Fibroblast of mammary gland (primary cell): ENCODE measurements around the gene RIN1.

Experiments used
- DNase-seq: peaks from one replicate; pipeline ENCODE4 v3.0.0-alpha.2; 2010; ENCODE audit warnings: low read depth
- H3K4me3 ChIP-seq: 2 replicates; pipeline ENCODE4 v1.5.1; 2011; ENCODE audit warnings: low read depth, mild to moderate bottlenecking, low read length, moderate library complexity; ENCODE audit not compliant: control insufficient read depth
- TF ChIP-seq, protein P1 (sequence below): conservative IDR thresholded peaks from 2 replicates; pipeline ENCODE4 v1.5.1; 2011; ENCODE audit warnings: low read depth, low read length, inconsistent platforms; ENCODE audit not compliant: control insufficient read depth, insufficient read depth

The RIN1 gene

GRCh38 chr11:66285250-66285947 is 50.8 kb downstream of the RIN1 start:
- TF ChIP-seq, protein P1, sequence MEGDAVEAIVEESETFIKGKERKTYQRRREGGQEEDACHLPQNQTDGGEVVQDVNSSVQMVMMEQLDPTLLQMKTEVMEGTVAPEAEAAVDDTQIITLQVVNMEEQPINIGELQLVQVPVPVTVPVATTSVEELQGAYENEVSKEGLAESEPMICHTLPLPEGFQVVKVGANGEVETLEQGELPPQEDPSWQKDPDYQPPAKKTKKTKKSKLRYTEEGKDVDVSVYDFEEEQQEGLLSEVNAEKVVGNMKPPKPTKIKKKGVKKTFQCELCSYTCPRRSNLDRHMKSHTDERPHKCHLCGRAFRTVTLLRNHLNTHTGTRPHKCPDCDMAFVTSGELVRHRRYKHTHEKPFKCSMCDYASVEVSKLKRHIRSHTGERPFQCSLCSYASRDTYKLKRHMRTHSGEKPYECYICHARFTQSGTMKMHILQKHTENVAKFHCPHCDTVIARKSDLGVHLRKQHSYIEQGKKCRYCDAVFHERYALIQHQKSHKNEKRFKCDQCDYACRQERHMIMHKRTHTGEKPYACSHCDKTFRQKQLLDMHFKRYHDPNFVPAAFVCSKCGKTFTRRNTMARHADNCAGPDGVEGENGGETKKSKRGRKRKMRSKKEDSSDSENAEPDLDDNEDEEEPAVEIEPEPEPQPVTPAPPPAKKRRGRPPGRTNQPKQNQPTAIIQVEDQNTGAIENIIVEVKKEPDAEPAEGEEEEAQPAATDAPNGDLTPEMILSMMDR = no peak
- no peak for DNase-seq
- H3K4me3 ChIP-seq = no peak overlapping the region

- TF ChIP-seq, protein P1 = no peak
- DNase-seq = no peak
- no peak overlapping the region for H3K4me3 ChIP-seq
Measured at GRCh38 chr11:66284526-66285078, 51.6 kb downstream of the RIN1 start.

DNA sequence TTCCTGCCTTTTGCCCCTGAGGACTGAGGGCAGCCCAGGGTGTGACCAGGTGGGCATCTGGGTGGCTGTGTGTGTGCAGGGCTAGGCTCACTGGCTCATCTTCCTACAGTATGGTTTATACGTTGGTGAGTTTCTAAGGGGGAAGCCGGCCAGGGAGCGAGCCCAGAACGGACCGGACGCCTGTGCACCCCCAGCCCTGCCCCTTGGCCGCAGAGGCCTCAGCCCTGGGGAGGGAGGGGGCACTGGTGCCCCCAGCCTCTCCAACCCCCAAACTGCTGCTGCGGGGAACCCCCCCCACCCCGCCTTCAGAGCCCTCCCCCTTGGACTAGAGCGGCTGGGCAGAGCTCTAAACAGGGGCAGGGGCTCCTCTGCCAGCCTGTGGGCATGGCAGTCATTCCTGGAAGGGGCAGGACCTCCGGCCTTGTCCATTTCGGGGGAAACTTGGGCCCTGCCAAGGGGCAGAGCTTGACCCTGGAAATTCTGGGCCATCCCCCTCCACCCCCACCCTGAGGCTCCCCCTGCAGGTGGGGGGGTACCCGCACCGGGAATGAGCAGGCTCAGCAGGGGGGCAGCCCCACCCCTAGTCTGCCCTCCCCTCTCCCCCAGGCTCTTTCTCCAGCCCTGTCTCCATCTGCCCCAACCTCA is 52.7 kb downstream of the RIN1 start:
- TF ChIP-seq, protein P1 = no peak
- no peak for DNase-seq
- no peak overlapping the region for H3K4me3 ChIP-seq

DNA sequence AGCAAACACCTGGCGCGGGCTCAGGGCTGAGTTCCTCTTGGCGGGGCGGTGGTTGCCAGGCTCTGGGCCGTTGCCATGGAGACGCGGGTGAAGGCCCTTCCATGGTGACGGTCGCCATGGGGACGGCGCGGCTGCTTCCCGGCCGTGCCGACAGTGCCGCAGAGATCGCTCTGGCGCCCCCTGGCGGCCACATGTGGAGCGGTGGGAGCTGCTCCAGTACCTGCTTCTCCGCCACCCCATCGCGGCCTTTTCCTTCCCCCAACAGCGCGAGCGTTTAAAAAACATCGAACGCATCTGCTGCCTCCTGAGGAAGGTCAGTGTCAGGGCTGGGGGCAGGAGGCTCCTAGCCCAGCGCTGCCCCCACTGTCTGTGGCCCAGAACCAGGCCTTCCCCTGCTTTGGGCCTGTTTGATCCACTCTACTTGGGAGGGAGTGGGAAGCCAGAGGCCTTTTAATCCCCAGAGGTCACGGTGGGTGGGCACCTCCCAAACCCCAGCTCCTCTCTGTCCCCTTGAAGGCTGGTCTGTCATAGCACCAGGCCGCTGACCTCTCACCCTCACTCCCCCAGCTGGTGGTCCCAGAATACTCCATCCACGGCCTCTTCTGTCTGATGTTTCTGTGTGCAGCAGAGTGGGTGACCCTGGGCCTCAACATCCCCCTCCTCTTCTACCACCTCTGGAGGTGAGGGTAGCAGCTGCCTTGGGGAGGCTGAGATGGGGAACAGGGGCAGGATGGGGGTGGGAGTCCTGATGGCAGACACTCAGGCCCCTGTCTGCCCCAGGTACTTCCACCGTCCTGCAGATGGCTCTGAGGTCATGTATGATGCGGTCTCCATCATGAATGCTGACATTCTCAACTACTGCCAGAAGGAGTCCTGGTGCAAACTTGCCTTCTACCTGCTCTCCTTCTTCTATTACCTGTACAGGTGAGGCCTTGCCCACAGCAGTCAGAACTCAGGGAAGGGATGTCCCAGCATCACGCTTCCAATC is 53.5 kb downstream of the RIN1 start:
- DNase-seq = peak; percentile 91
- no peak overlapping the region for H3K4me3 ChIP-seq
- TF ChIP-seq, protein P1 = peak; percentile 75
